Endodermal cell (in vitro differentiated cells): ENCODE data around the gene ZSCAN10. TPM values are rescaled to one million over a fixed set of nuclear protein-coding genes. Genes with fewer than 3 reads are reported as not detected.

Source experiments
- DNase-seq: peaks from one replicate; pipeline ENCODE4 v3.0.0-alpha.2; 2017
- H3K27ac ChIP-seq: 2 replicates; pipeline ENCODE4 v1.5.1; 2013; ENCODE audit warnings: mild to moderate bottlenecking, low read depth, low read length, moderate library complexity
- H3K27me3 ChIP-seq: 2 replicates; pipeline ENCODE4 v1.6.1; 2013; ENCODE audit warnings: mild to moderate bottlenecking, low read length, moderate library complexity; ENCODE audit not compliant: insufficient read depth, control insufficient read depth, poor library complexity, severe bottlenecking
- H3K36me3 ChIP-seq: 2 replicates; pipeline ENCODE4 v1.7.0; 2013; ENCODE audit warnings: mild to moderate bottlenecking, low read length, moderate library complexity; ENCODE audit not compliant: control insufficient read depth, insufficient read depth
- H3K4me1 ChIP-seq: one replicate; pipeline ENCODE4 v1.7.0; 2013; ENCODE audit warnings: low read length; ENCODE audit not compliant: control insufficient read depth, insufficient read depth
- H3K4me3 ChIP-seq: 2 replicates; pipeline ENCODE4 v1.5.1; 2013; ENCODE audit warnings: mild to moderate bottlenecking, low read length, moderate library complexity
- H3K9ac ChIP-seq: 2 replicates; pipeline ENCODE4 v1.6.1; 2013; ENCODE audit warnings: mild to moderate bottlenecking, low read length, moderate library complexity; ENCODE audit not compliant: poor library complexity, severe bottlenecking; ENCODE audit errors: extremely low read depth
- H3K9me3 ChIP-seq: 2 replicates; pipeline ENCODE4 v1.6.1; 2013; ENCODE audit warnings: mild to moderate bottlenecking, low read length, moderate library complexity; ENCODE audit not compliant: control insufficient read depth
- H3K27ac Mint-ChIP-seq: 2 replicates; pipeline ENCODE4 v1.8.0; 2020; ENCODE audit warnings: mixed read lengths
- H3K27me3 Mint-ChIP-seq: 2 replicates; pipeline ENCODE4 v1.8.0; 2021; ENCODE audit warnings: mild to moderate bottlenecking, mixed read lengths; ENCODE audit not compliant: insufficient read depth
- H3K36me3 Mint-ChIP-seq: 2 replicates; pipeline ENCODE4 v1.8.0; 2020; ENCODE audit warnings: low read depth, mixed read lengths
- H3K4me1 Mint-ChIP-seq: 2 replicates; pipeline ENCODE4 v1.8.0; 2020; ENCODE audit warnings: mixed read lengths
- H3K4me3 Mint-ChIP-seq: 2 replicates; pipeline ENCODE4 v1.8.0; 2020; ENCODE audit warnings: mild to moderate bottlenecking, moderate library complexity, mixed read lengths
- H3K9me3 Mint-ChIP-seq: 2 replicates; pipeline ENCODE4 v1.8.0; 2020; ENCODE audit warnings: mild to moderate bottlenecking, mixed read lengths
- WGBS, 2 experiments: methylation state at CpG; one replicate each; pipeline versions ENCODE4 v1.1.5 to v1.1.7; 2013; ENCODE audit warnings: missing lambda C conversion rate in 2 of 2, mixed read lengths in 1 of 2; ENCODE audit not compliant: insufficient coverage in 1 of 2, insufficient read length in 1 of 2; 5-methylcytosine and 5-hydroxymethylcytosine counted together
- total RNA-seq, 2 donors: library from RNA; stranded (reverse); fragmentation: NEBNext Ultra II Directional in 1 of 2; extraction: Animal tissue kit (Norgen Biotek cat#: 25700) in 1 of 2; gene quantifications; 2 replicates in 1 of 2; 3 replicates in 1 of 2; pipeline ENCODE4 v1.2.1, GENCODE V29; 2021
- TF ChIP-seq, protein P1 (sequence below): fragments of 200-600 bp; sonication (generic); conservative IDR thresholded peaks from 2 replicates; pipeline ENCODE4 v1.5.0; 2021; ENCODE audit warnings: antibody characterized with exemption, mild to moderate bottlenecking

Gene ZSCAN10
- total RNA-seq, 2 donors from 2014 or later, result 36.6 to 70.0 TPM

DNA sequence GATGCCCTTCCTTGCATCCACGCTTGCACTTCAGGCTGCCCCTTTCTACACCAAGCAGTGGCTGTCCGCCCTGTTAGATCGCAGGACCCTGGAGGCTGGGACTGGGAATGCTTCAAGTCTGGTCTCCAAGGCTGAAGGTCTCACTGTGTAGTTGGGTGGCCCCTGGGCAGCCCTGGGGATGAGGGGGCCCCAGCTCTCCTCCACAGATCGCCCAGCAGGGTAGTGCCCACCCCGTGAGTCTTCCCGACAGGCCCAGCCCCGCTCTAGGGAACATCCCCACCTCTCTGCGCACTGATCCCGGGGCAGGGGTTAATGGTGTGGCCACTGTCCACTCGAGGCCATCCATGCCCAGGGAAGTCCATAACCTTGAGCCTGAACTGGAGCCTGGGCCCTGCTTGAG lies 46.1 kb upstream of the ZSCAN10 start:
- no peak overlapping the region for H3K9ac ChIP-seq
- no peak for DNase-seq
- H3K4me1 ChIP-seq, result no peaks in the 10 kb centered on the region
- no peak overlapping the region for H3K4me3 ChIP-seq
- peaks cover 19% of the 10 kb centered on the region for H3K27me3 ChIP-seq
- no peaks in the 10 kb centered on the region for H3K9me3 ChIP-seq
- 91% methylated on average over 10 of the region's 10 CpGs for WGBS, 2 experiments
- Mint-ChIP-seq H3K9me3 (no peaks in the 10 kb centered on the region), H3K4me1 (peaks cover 4% of the 10 kb centered on the region), H3K4me3 (no peak overlapping the region), H3K27me3 (peaks cover 17% of the 10 kb centered on the region), H3K36me3 (peaks cover 11% of the 10 kb centered on the region), H3K27ac (no peak overlapping the region)
- TF ChIP-seq, protein P1, sequence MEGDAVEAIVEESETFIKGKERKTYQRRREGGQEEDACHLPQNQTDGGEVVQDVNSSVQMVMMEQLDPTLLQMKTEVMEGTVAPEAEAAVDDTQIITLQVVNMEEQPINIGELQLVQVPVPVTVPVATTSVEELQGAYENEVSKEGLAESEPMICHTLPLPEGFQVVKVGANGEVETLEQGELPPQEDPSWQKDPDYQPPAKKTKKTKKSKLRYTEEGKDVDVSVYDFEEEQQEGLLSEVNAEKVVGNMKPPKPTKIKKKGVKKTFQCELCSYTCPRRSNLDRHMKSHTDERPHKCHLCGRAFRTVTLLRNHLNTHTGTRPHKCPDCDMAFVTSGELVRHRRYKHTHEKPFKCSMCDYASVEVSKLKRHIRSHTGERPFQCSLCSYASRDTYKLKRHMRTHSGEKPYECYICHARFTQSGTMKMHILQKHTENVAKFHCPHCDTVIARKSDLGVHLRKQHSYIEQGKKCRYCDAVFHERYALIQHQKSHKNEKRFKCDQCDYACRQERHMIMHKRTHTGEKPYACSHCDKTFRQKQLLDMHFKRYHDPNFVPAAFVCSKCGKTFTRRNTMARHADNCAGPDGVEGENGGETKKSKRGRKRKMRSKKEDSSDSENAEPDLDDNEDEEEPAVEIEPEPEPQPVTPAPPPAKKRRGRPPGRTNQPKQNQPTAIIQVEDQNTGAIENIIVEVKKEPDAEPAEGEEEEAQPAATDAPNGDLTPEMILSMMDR, result peak; percentile 8
- H3K36me3 ChIP-seq, result no peaks in the 10 kb centered on the region
- H3K27ac ChIP-seq, result no peak overlapping the region

DNA sequence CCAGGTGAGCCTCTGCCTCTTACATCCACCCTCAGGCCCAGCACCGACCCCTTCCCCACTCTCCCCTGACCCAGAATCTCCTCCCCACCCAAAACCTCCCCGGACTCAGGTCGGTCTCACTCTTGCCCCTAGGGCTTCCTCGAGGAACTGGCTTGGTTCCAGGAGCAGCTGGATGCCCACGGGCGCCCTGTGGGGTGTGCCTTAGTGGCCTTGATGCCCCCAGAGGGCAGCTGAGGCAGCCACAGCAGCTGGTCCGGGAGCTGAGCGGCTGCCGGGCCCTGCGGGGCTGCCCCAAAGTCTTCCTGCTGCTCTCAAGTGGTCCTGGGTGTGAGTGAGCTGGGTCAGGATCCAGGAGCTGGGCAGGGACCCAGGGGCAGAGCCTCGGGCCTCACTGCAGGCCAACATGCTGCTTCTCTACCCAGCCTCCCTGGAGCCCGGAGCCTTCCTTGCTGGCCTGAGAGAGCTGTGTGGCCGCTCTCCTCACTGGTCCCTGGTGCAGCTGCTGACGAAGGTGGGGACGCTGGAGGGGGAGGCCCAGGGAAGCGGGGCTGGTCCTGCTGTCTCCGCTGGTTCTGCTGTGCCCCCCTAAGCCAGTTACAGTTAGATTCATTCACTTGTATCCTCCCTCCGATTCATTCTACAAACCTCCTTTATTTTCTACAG lies 45.4 kb upstream of the ZSCAN10 start:
- H3K27ac Mint-ChIP-seq, result no peak overlapping the region

DNA sequence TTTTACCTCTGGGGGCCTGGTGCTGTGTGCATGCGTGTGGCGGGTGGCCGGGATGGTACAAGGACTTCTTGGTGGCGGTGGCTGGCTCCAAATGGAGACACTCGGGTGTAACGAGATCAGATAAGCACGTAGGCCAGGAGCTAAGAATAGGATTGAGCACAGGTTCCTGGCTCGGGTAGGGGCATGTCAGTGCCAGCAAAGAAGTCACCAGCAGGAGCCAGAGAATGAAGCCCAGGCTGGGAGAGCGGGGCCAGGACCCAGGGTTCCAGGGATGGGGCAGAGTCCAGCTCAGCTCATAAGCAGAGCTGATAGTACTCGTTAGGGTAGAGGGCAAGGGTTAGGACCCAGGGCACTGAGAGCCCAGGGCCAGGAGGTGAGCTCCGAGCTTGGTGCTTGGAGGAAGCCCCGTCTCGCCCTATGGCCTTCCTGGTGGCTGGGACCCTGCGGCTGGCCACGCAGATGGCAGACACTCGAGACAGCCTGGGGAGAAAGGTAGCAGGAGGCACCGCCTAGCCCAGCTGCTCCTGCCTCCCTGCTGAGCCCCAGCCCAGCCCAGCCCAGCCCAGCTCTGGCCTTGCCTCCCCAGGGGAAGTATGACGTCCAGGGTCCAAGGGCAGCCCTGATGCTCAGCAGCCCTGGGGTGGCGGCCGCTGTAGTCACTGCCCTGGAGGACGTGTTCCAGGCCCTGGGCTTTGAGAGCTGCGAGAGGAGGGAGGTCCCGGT lies 44.7 kb upstream of the ZSCAN10 start:
- Mint-ChIP-seq H3K36me3 (peaks cover 14% of the 10 kb centered on the region), H3K4me3 (no peak overlapping the region), H3K9me3 (no peaks in the 10 kb centered on the region), H3K4me1 (no peaks in the 10 kb centered on the region), H3K27ac (peak overlapping the region; percentile 35), H3K27me3 (peaks cover 14% of the 10 kb centered on the region)
- WGBS, 2 experiments, result 93 to 97% methylated on average over 17 to 23 of the region's 23 CpGs
- Histone ChIP-seq H3K4me1 (no peaks in the 10 kb centered on the region), H3K9ac (no peak overlapping the region), H3K27ac (no peak overlapping the region), H3K27me3 (peaks cover 15% of the 10 kb centered on the region), H3K36me3 (no peaks in the 10 kb centered on the region), H3K4me3 (no peak overlapping the region), H3K9me3 (no peaks in the 10 kb centered on the region)
- no peak for DNase-seq
- TF ChIP-seq, protein P1, result no peak

More for the DNA sequence above, 45.4 kb upstream of the ZSCAN10 start:
- Mint-ChIP-seq H3K4me3 (no peak overlapping the region), H3K4me1 (peaks cover 4% of the 10 kb centered on the region), H3K9me3 (no peaks in the 10 kb centered on the region), H3K36me3 (peaks cover 14% of the 10 kb centered on the region), H3K27me3 (peaks cover 17% of the 10 kb centered on the region)
- Histone ChIP-seq H3K4me1 (no peaks in the 10 kb centered on the region), H3K9me3 (no peaks in the 10 kb centered on the region), H3K4me3 (no peak overlapping the region), H3K27me3 (peaks cover 19% of the 10 kb centered on the region), H3K36me3 (no peaks in the 10 kb centered on the region), H3K9ac (no peak overlapping the region), H3K27ac (no peak overlapping the region)
- 86 to 87% methylated on average over 6 to 18 of the region's 18 CpGs for WGBS, 2 experiments
- no peak for DNase-seq
- TF ChIP-seq, protein P1, result no peak
